Activated naive CD8-positive, alpha-beta T cell treated with anti-CD3 and anti-CD28 coated beads, Interleukin-2, amount 10 ng/mL, durations not matched to agents 7 days and 5 days (primary cell): ENCODE measurements around the gene ARHGAP22. TPM values are rescaled to one million over a fixed set of nuclear protein-coding genes. Genes with fewer than 3 reads are reported as not detected.
"Not testable (repeated sequence)": the region's sequence is repeated elsewhere in the genome, so short reads cannot be mapped to it uniquely, and the experiment has no call there.

Experiments
- ATAC-seq: fragments of 150-1000 bp; cut with Tn5 transposase; one replicate; pipeline ENCODE4 v1.10.0; 2021; ENCODE audit warnings: low read depth, moderate library complexity
- POLR2A ChIA-PET: fragments of 350-600 bp; sonication (Branson Sonifier 250); formaldehyde crosslinking; loops from one replicate; lab custom pipeline; 2021; ENCODE audit warnings: antibody characterized with exemption; lab: Charles Lee
- DNase-seq: peaks from one replicate; pipeline ENCODE4 v3.0.0; 2021
- H3K27ac Mint-ChIP-seq: one replicate; pipeline ENCODE4 v1.8.0; 2022; ENCODE audit warnings: mild to moderate bottlenecking, mixed read lengths
- H3K27me3 Mint-ChIP-seq: one replicate; pipeline ENCODE4 v1.8.0; 2022; ENCODE audit warnings: mild to moderate bottlenecking, moderate library complexity, mixed read lengths
- H3K36me3 Mint-ChIP-seq: one replicate; pipeline ENCODE4 v1.8.0; 2021; ENCODE audit warnings: mild to moderate bottlenecking, mixed read lengths
- H3K4me1 Mint-ChIP-seq: one replicate; pipeline ENCODE4 v1.8.0; 2021; ENCODE audit warnings: mixed read lengths
- H3K4me3 Mint-ChIP-seq: one replicate; pipeline ENCODE4 v1.8.0; 2022; ENCODE audit warnings: mild to moderate bottlenecking, moderate library complexity, mixed read lengths
- H3K9me3 Mint-ChIP-seq: one replicate; pipeline ENCODE4 v1.8.0; 2021; ENCODE audit warnings: mixed read lengths
- total RNA-seq, 2 experiments: library from RNA; stranded (reverse); gene quantifications; one replicate each; pipeline ENCODE4 v1.2.3, GENCODE V29; 2021

Gene ARHGAP22
- total RNA-seq, 2 experiments from 2014 or later, result 0.26 to 0.30 TPM

DNA sequence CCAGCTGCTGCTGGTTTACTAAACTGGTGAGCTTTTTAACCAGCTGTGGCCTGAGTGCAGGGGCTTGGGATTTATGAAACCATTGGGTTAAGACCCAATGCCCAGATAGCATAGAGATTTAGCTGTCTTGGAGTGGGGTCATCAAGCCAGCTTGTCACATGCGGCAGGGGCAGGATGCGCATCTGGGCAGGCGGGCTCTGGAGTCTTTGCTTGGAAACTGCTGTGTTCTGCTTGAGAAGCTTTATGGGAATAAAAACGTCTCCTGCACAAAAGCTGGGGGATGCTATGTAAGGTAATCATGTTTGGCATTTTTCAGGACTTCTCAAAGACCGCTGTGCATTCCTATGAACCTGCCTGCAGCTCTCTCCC lies 162.1 kb downstream of the ARHGAP22 start:
- H3K4me1 Mint-ChIP-seq, result peaks cover 7% of the 10 kb centered on the region

GRCh38 chr10:48442090-48442808 lies 162.6 kb downstream of the ARHGAP22 start:
- H3K9me3 Mint-ChIP-seq, result no peaks in the 10 kb centered on the region
- ATAC-seq (no peak), DNase-seq (no peak)
- no peaks in the 10 kb centered on the region for H3K36me3 Mint-ChIP-seq
- POLR2A ChIA-PET, result no interaction called here
- no peak overlapping the region for H3K27ac Mint-ChIP-seq
- no peak overlapping the region for H3K4me3 Mint-ChIP-seq
- peaks cover 4% of the 10 kb centered on the region for H3K4me1 Mint-ChIP-seq
- H3K27me3 Mint-ChIP-seq, result no peaks in the 10 kb centered on the region

More for the DNA sequence above, 162.1 kb downstream of the ARHGAP22 start:
- H3K27ac Mint-ChIP-seq, result no peak overlapping the region
- H3K4me3 Mint-ChIP-seq, result no peak overlapping the region
- DNase-seq, result no peak
- H3K27me3 Mint-ChIP-seq, result no peaks in the 10 kb centered on the region
- ATAC-seq, result no peak
- POLR2A ChIA-PET, result no interaction called here
- no peaks in the 10 kb centered on the region for H3K9me3 Mint-ChIP-seq
- no peaks in the 10 kb centered on the region for H3K36me3 Mint-ChIP-seq

DNA sequence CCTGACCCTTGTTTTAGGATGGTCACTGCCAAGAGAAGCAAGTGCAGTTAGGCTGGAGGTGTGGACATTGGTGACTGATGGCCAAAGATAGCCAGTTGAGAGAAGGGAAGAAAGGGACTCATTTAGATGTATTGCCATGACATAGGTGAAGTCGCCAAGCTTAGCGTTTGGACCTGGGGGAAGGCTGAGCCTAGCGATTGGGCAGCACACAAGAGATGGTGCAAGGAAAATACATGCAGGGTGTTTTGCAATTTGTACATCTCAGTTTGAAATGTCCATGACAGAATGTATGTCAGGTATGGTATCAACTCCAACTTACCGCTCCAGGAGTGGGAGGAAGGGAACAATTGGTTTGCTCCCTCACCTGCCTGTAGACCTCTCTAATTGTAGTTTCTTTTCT lies 164.1 kb downstream of the ARHGAP22 start:
- Mint-ChIP-seq H3K9me3 (no peaks in the 10 kb centered on the region), H3K27me3 (no peaks in the 10 kb centered on the region), H3K4me1 (no peaks in the 10 kb centered on the region), H3K27ac (no peak overlapping the region), H3K4me3 (no peak overlapping the region), H3K36me3 (no peaks in the 10 kb centered on the region)
- no peak for DNase-seq
- POLR2A ChIA-PET, result no interaction called here
- ATAC-seq, result no peak

- POLR2A ChIA-PET, result no interaction called here
- Mint-ChIP-seq H3K36me3 (no peaks in the 10 kb centered on the region), H3K4me1 (no peaks in the 10 kb centered on the region), H3K27me3 (no peaks in the 10 kb centered on the region), H3K9me3 (no peaks in the 10 kb centered on the region), H3K4me3 (no peak overlapping the region), H3K27ac (no peak overlapping the region)
- no peak for DNase-seq
- no peak for ATAC-seq
Measured at GRCh38 chr10:48439581-48440041, 165.3 kb downstream of the ARHGAP22 start.

DNA sequence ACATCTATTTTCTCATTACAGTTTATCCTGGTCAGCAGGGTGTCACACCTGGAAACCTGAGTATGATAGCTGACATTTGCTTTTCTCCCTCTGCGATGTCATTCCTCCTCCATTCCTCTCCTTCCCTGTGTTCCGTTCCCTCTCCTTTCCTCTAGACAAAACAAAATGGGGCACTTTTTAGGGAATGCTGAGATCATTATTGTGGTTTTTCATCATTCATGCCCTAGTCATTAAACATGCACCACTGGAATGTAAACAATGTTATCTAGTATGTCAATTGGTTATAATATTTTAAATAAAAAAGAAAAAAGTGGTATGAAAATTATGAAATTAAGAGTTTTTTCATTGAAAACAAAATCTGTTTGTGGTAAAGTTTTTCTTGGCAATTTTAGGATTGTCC lies 165.8 kb downstream of the ARHGAP22 start:
- no peaks in the 10 kb centered on the region for H3K36me3 Mint-ChIP-seq
- no peak overlapping the region for H3K4me3 Mint-ChIP-seq
- H3K27me3 Mint-ChIP-seq, result no peaks in the 10 kb centered on the region
- POLR2A ChIA-PET, result no interaction called here
- H3K9me3 Mint-ChIP-seq, result no peaks in the 10 kb centered on the region
- H3K27ac Mint-ChIP-seq, result no peak overlapping the region
- H3K4me1 Mint-ChIP-seq, result no peaks in the 10 kb centered on the region
- DNase-seq, result no peak
- ATAC-seq, result no peak

DNA sequence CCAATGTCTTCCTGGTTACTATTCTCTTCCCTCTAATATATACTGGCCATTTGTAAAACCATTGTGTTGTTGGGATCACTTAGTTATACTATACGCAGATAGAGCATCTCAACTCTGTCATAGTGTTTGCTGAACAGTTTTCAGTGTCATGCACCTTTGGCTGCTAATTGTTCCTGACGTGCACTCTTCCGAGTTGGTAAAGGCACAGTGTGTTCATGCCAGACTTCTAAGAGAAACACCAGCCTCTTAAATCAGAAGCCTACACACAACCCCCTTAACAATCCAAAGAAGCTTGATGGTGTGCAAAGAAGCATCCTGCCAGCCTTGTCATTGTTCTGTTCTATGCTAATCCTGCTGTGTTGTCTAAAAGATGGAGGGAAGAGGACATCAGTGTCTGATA lies 167.3 kb downstream of the ARHGAP22 start:
- POLR2A ChIA-PET, result no interaction called here
- Mint-ChIP-seq H3K4me1 (no peaks in the 10 kb centered on the region), H3K4me3 (no peak overlapping the region), H3K36me3 (peaks cover 2% of the 10 kb centered on the region), H3K9me3 (no peaks in the 10 kb centered on the region), H3K27me3 (no peaks in the 10 kb centered on the region), H3K27ac (no peak overlapping the region)
- DNase-seq (no peak), ATAC-seq (no peak)

DNA sequence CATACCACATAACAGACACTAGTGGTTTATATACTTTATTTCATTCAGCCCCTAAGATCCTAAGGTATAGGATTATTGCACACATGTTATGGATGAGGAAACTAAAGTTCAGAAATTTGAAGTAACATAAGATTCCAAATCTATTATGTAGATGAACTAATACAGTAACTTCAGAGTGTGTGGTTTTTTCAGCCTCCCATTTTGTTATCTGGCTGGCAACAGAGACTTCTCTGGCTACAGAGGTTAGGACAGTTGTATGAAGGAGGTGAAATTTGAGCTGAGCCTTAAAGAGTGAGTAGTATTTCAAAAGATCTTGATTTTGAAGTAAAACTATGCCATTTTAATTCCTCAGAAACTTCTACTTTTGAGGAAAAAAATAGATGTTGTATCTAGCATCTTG lies 173.0 kb downstream of the ARHGAP22 start:
- no peaks in the 10 kb centered on the region for H3K9me3 Mint-ChIP-seq
- H3K4me1 Mint-ChIP-seq, result peaks cover 2% of the 10 kb centered on the region
- no peak overlapping the region for H3K27ac Mint-ChIP-seq
- DNase-seq, result no peak
- no peaks in the 10 kb centered on the region for H3K27me3 Mint-ChIP-seq
- no peak for ATAC-seq
- no peak overlapping the region for H3K4me3 Mint-ChIP-seq
- POLR2A ChIA-PET, result no interaction called here
- H3K36me3 Mint-ChIP-seq, result peaks cover 9% of the 10 kb centered on the region

DNA sequence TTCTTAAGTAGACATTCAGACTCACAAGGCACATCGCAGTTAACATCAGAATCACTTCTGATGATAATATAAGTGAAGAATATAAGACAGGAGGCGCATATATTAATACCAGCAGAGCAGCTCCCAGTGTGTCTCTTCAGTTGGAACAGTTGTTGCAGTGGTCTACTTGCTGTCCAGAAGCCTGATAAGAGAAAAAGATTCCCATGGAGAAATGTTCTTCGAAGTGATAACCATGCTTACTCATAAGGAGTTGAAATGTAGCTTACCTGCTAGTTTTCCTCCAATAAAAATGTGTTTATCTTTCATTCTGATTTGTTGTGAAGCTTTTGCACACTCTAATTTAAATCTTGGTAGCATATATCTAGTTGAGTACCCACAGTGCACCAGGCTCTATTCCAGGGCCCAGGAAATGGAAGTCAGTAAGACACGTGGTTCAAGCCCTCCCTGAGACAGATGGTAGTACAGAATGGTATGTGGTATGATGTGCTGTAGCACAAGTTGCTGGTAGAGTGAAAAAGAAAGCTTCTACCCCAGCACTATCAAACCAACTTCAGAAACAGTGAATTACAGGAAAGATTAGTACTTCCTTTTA lies 174.4 kb downstream of the ARHGAP22 start:
- ATAC-seq, result no peak

GRCh38 chr10:48429309-48429708 lies 175.6 kb downstream of the ARHGAP22 start:
- Mint-ChIP-seq H3K9me3 (no peaks in the 10 kb centered on the region), H3K4me1 (peaks cover 2% of the 10 kb centered on the region)
- POLR2A ChIA-PET, result no interaction called here

More for the DNA sequence above, 174.4 kb downstream of the ARHGAP22 start:
- no peak overlapping the region for H3K4me3 Mint-ChIP-seq
- H3K9me3 Mint-ChIP-seq, result no peaks in the 10 kb centered on the region
- H3K36me3 Mint-ChIP-seq, result peaks cover 9% of the 10 kb centered on the region
- no peaks in the 10 kb centered on the region for H3K27me3 Mint-ChIP-seq
- DNase-seq, result no peak
- no peak overlapping the region for H3K27ac Mint-ChIP-seq
- POLR2A ChIA-PET, result no interaction called here
- peaks cover 2% of the 10 kb centered on the region for H3K4me1 Mint-ChIP-seq

GRCh38 chr10:48428896-48429295 lies 176.0 kb downstream of the ARHGAP22 start:
- no peak overlapping the region for H3K27ac Mint-ChIP-seq
- peaks cover 9% of the 10 kb centered on the region for H3K36me3 Mint-ChIP-seq
- H3K27me3 Mint-ChIP-seq, result no peaks in the 10 kb centered on the region

More at GRCh38 chr10:48429309-48429708, 175.6 kb downstream of the ARHGAP22 start:
- no peak overlapping the region for H3K27ac Mint-ChIP-seq
- DNase-seq, result no peak
- ATAC-seq, result no peak
- H3K4me3 Mint-ChIP-seq, result no peak overlapping the region
- H3K36me3 Mint-ChIP-seq, result peaks cover 9% of the 10 kb centered on the region
- no peaks in the 10 kb centered on the region for H3K27me3 Mint-ChIP-seq

GRCh38 chr10:48423884-48424283 lies 181.0 kb downstream of the ARHGAP22 start:
- no peaks in the 10 kb centered on the region for H3K9me3 Mint-ChIP-seq
- H3K4me1 Mint-ChIP-seq, result peaks cover 2% of the 10 kb centered on the region
- no peaks in the 10 kb centered on the region for H3K27me3 Mint-ChIP-seq
- peaks cover 1% of the 10 kb centered on the region for H3K36me3 Mint-ChIP-seq
- no peak overlapping the region for H3K4me3 Mint-ChIP-seq
- ATAC-seq (no peak), DNase-seq (no peak)
- POLR2A ChIA-PET, result no interaction called here
- H3K27ac Mint-ChIP-seq, result no peak overlapping the region

More at GRCh38 chr10:48428896-48429295, 176.0 kb downstream of the ARHGAP22 start:
- POLR2A ChIA-PET, result no interaction called here
- peaks cover 3% of the 10 kb centered on the region for H3K4me1 Mint-ChIP-seq
- H3K4me3 Mint-ChIP-seq, result no peak overlapping the region
- DNase-seq, result no peak
- H3K9me3 Mint-ChIP-seq, result no peaks in the 10 kb centered on the region
- ATAC-seq, result no peak

GRCh38 chr10:48421862-48422261 lies 183.0 kb downstream of the ARHGAP22 start:
- POLR2A ChIA-PET, ATAC-seq, H3K36me3 Mint-ChIP-seq, H3K9me3 Mint-ChIP-seq, H3K27me3 Mint-ChIP-seq, H3K4me1 Mint-ChIP-seq, H3K4me3 Mint-ChIP-seq, DNase-seq, H3K27ac Mint-ChIP-seq: not testable (repeated sequence)

GRCh38 chr10:48419714-48420113 lies 185.2 kb downstream of the ARHGAP22 start:
- Mint-ChIP-seq H3K4me1 (peaks cover 2% of the 10 kb centered on the region), H3K27ac (no peak overlapping the region), H3K4me3 (no peak overlapping the region), H3K9me3 (no peaks in the 10 kb centered on the region), H3K36me3 (peaks cover 3% of the 10 kb centered on the region), H3K27me3 (no peaks in the 10 kb centered on the region)
- DNase-seq (no peak), ATAC-seq (no peak)
- POLR2A ChIA-PET, result no interaction called here

DNA sequence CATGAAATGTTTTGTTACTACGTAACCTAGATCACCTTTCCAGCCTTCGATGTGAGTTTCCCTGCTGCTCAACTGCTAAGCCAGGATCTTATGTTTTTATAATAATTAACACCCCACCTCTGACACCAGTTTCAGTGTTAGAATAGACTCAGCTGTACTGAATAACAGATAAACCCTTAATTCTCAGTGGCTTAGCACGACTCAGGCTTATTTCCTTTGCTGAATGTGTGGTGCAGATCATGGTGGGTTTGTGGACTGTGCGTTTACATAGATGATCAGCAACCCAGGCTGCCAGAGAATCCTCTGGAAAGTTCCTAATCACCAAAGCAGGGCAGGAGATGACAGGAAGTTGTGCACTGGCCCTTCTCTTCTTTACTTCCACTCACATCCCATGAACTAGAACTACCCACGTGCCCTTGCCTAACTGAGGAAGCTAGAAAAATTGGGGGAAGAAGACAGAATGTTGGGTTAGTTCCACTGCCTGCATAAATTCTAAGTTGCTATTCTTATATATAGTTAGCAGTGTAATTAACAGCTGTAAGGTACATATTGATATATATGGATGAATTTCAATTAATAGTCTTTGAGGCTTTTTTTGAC lies 186.6 kb downstream of the ARHGAP22 start:
- no peak overlapping the region for H3K27ac Mint-ChIP-seq
- H3K36me3 Mint-ChIP-seq, result peaks cover 6% of the 10 kb centered on the region
- DNase-seq (no peak), ATAC-seq (no peak)
- H3K27me3 Mint-ChIP-seq, result no peaks in the 10 kb centered on the region
- H3K4me3 Mint-ChIP-seq, result no peak overlapping the region
- H3K4me1 Mint-ChIP-seq, result no peaks in the 10 kb centered on the region
- H3K9me3 Mint-ChIP-seq, result no peaks in the 10 kb centered on the region
- POLR2A ChIA-PET, result no interaction called here
